Upper lobe of left lung (tissue), 4 donors: Measurements from ENCODE around the gene VAMP1.

Source experiments
- CTCF ChIP-seq, 6 experiments: fragments of 450-650 bp in 4 of 6; fragments of 200-600 bp in 2 of 6; sonication (generic) in 2 of 6; IDR thresholded peaks; one replicate each; pipeline ENCODE4 v1.5.1; 2016 to 2019; ENCODE audit warnings: antibody characterized with exemption in 6 of 6
- EP300 ChIP-seq, 4 donors: sonication (generic); formaldehyde crosslinking; IDR thresholded peaks; one replicate each; pipeline ENCODE4 v1.5.1; 2017; ENCODE audit warnings: antibody characterized with exemption in 4 of 4, control low read depth in 2 of 4
- POLR2A ChIP-seq, 4 donors: fragments of 450-650 bp; IDR thresholded peaks; one replicate each; pipeline ENCODE4 v1.5.1; 2016 to 2017; ENCODE audit warnings: antibody characterized with exemption in 4 of 4, mild to moderate bottlenecking in 2 of 4

GRCh38 chr12:6450869-6451347 is 19.6 kb downstream of the VAMP1 start:
- TF ChIP-seq CTCF (IDR thresholded peaks at IDR 0.05) (no peak), EP300 (IDR thresholded peaks at IDR 0.05) (no peak), POLR2A (IDR thresholded peaks at IDR 0.05) (no peak)
